ENCODE data around the gene ARHGEF16. TPM values are rescaled to one million over a fixed set of nuclear protein-coding genes. Genes with fewer than 3 reads are reported as not detected.

ARHGEF16 gene
- total RNA-seq, 1 experiment from 2014 or later = 17.2 TPM

- Mint-ChIP-seq H3K4me3 (no peak overlapping the region), H3K36me3 (no peaks in the 10 kb centered on the region), H3K9me3 (no peaks in the 10 kb centered on the region), H3K27me3 (ENCODE audit: low read depth) (no peaks in the 10 kb centered on the region), H3K27ac (no peak overlapping the region; the same call in 1 of the 2 replicates), H3K4me1 (no peaks in the 10 kb centered on the region)
- ChIA-PET POLR2A (no interaction called here), CTCF (interaction anchor here (1.3 to 6.2 kb wide), 4 partner anchors 13 to 50 kb away, joined by 3 to 71 read pairs (median 9); no protein-coding TSS in a partner anchor)
- ATAC-seq = no peak
- DNase-seq (ENCODE audit: low spot score) = no peak
- TF ChIP-seq NR1H2 (CRISPR knock-in tag; IDR thresholded peaks at IDR 0.05) (no peak), HMGA2 (CRISPR knock-in tag; IDR thresholded peaks at IDR 0.05) (no peak), NR3C1 (CRISPR knock-in tag; conservative IDR thresholded peaks at IDR 0.05; ENCODE audit: low read depth) (no peak), IRF2 (CRISPR knock-in tag; IDR thresholded peaks at IDR 0.05; ENCODE audit: borderline replicate concordance, low read depth) (no peak), PRRX2 (CRISPR knock-in tag; IDR thresholded peaks at IDR 0.05) (no peak), PREB (CRISPR knock-in tag; IDR thresholded peaks at IDR 0.05; ENCODE audit: borderline replicate concordance) (no peak), OVOL2 (CRISPR knock-in tag; IDR thresholded peaks at IDR 0.05; ENCODE audit: borderline replicate concordance) (no peak), MYBL2 (CRISPR knock-in tag; IDR thresholded peaks at IDR 0.05) (no peak), ZNF121 (CRISPR knock-in tag; IDR thresholded peaks at IDR 0.05) (no peak), ARID4B (CRISPR knock-in tag; IDR thresholded peaks at IDR 0.05; ENCODE audit: borderline replicate concordance) (no peak), ZNF512 (CRISPR knock-in tag; IDR thresholded peaks at IDR 0.05; ENCODE audit: borderline replicate concordance) (no peak), TEAD4 (CRISPR knock-in tag; IDR thresholded peaks at IDR 0.05) (no peak), IRF1 (CRISPR knock-in tag; IDR thresholded peaks at IDR 0.05) (no peak), GRHL2 (CRISPR knock-in tag; IDR thresholded peaks at IDR 0.05; ENCODE audit: insufficient replicate concordance, severe bottlenecking) (no peak), ZNF416 (CRISPR knock-in tag; IDR thresholded peaks at IDR 0.05) (no peak), NFYB (CRISPR knock-in tag; conservative IDR thresholded peaks at IDR 0.05; ENCODE audit: low read depth) (no peak)
- TF ChIP-seq, protein P1, sequence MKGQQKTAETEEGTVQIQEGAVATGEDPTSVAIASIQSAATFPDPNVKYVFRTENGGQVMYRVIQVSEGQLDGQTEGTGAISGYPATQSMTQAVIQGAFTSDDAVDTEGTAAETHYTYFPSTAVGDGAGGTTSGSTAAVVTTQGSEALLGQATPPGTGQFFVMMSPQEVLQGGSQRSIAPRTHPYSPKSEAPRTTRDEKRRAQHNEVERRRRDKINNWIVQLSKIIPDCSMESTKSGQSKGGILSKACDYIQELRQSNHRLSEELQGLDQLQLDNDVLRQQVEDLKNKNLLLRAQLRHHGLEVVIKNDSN (CRISPR knock-in tag; IDR thresholded peaks at IDR 0.05) = no peak
- TF ChIP-seq, protein P2, sequence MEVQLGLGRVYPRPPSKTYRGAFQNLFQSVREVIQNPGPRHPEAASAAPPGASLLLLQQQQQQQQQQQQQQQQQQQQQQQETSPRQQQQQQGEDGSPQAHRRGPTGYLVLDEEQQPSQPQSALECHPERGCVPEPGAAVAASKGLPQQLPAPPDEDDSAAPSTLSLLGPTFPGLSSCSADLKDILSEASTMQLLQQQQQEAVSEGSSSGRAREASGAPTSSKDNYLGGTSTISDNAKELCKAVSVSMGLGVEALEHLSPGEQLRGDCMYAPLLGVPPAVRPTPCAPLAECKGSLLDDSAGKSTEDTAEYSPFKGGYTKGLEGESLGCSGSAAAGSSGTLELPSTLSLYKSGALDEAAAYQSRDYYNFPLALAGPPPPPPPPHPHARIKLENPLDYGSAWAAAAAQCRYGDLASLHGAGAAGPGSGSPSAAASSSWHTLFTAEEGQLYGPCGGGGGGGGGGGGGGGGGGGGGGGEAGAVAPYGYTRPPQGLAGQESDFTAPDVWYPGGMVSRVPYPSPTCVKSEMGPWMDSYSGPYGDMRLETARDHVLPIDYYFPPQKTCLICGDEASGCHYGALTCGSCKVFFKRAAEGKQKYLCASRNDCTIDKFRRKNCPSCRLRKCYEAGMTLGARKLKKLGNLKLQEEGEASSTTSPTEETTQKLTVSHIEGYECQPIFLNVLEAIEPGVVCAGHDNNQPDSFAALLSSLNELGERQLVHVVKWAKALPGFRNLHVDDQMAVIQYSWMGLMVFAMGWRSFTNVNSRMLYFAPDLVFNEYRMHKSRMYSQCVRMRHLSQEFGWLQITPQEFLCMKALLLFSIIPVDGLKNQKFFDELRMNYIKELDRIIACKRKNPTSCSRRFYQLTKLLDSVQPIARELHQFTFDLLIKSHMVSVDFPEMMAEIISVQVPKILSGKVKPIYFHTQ (CRISPR knock-in tag; IDR thresholded peaks at IDR 0.05) = no peak
- TF ChIP-seq, protein P3, sequence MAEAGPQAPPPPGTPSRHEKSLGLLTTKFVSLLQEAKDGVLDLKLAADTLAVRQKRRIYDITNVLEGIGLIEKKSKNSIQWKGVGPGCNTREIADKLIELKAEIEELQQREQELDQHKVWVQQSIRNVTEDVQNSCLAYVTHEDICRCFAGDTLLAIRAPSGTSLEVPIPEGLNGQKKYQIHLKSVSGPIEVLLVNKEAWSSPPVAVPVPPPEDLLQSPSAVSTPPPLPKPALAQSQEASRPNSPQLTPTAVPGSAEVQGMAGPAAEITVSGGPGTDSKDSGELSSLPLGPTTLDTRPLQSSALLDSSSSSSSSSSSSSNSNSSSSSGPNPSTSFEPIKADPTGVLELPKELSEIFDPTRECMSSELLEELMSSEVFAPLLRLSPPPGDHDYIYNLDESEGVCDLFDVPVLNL (CRISPR knock-in tag; IDR thresholded peaks at IDR 0.05; ENCODE audit: borderline replicate concordance, low read depth) = no peak
- TF ChIP-seq, protein P4, sequence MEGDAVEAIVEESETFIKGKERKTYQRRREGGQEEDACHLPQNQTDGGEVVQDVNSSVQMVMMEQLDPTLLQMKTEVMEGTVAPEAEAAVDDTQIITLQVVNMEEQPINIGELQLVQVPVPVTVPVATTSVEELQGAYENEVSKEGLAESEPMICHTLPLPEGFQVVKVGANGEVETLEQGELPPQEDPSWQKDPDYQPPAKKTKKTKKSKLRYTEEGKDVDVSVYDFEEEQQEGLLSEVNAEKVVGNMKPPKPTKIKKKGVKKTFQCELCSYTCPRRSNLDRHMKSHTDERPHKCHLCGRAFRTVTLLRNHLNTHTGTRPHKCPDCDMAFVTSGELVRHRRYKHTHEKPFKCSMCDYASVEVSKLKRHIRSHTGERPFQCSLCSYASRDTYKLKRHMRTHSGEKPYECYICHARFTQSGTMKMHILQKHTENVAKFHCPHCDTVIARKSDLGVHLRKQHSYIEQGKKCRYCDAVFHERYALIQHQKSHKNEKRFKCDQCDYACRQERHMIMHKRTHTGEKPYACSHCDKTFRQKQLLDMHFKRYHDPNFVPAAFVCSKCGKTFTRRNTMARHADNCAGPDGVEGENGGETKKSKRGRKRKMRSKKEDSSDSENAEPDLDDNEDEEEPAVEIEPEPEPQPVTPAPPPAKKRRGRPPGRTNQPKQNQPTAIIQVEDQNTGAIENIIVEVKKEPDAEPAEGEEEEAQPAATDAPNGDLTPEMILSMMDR (IDR thresholded peaks at IDR 0.05) = no peak
Observed at GRCh38 chr1:3503525-3503886, 49.0 kb downstream of the ARHGEF16 start.

Data from WTC11 (cell line).